CD14-positive monocyte (primary cell): ENCODE results near the gene ACVR1. TPM values are rescaled to one million over a fixed set of nuclear protein-coding genes. Genes with fewer than 3 reads are reported as not detected.

Experiments
- DNase-seq, 3 donors: peaks; one replicate each; pipeline ENCODE4 v3.0.0-alpha.2; 2011 to 2022
- H2AFZ ChIP-seq: 2 replicates; pipeline ENCODE4 v1.6.0; 2012; ENCODE audit warnings: mild to moderate bottlenecking, low read depth, low read length, inconsistent platforms; ENCODE audit not compliant: insufficient read depth, poor library complexity, severe bottlenecking
- H3K27ac ChIP-seq, 2 donors: 1 replicate in 1 of 2; 2 replicates in 1 of 2; pipeline ENCODE4 v1.5.1; 2012 to 2013; ENCODE audit warnings: low read length in 2 of 2, control low read depth in 1 of 2, inconsistent platforms in 1 of 2, low read depth in 1 of 2, mild to moderate bottlenecking in 1 of 2
- H3K27me3 ChIP-seq, 2 donors: one replicate each; pipeline versions ENCODE4 v1.6.0 to v1.6.1; 2011 to 2013; ENCODE audit warnings: low read length in 2 of 2; ENCODE audit not compliant: control insufficient read depth in 2 of 2, insufficient read depth in 2 of 2
- H3K36me3 ChIP-seq, 2 donors: replicated peaks in 1 of 2; 1 replicate in 1 of 2; 2 replicates in 1 of 2; pipeline versions ENCODE4 v1.5.1 to v1.6.1; 2012 to 2013; ENCODE audit warnings: low read length in 2 of 2, control low read depth in 1 of 2, inconsistent platforms in 1 of 2, mild to moderate bottlenecking in 1 of 2; ENCODE audit not compliant: insufficient read depth in 2 of 2, control insufficient read depth in 1 of 2
- H3K4me1 ChIP-seq, 2 donors: 1 replicate in 1 of 2; 2 replicates in 1 of 2; pipeline versions ENCODE4 v1.5.1 to v1.6.1; 2012 to 2013; ENCODE audit warnings: low read length in 2 of 2, control low read depth in 1 of 2, inconsistent platforms in 1 of 2, mild to moderate bottlenecking in 1 of 2, moderate library complexity in 1 of 2; ENCODE audit not compliant: insufficient read depth in 2 of 2, control insufficient read depth in 1 of 2
- H3K4me2 ChIP-seq: replicated peaks from 2 replicates; pipeline ENCODE3; 2012; ENCODE audit warnings: low read length, moderate library complexity, mild to moderate bottlenecking; ENCODE audit not compliant: poor library complexity, severe bottlenecking; ENCODE audit errors: extremely low read depth
- H3K4me3 ChIP-seq, 3 experiments: fragments of 200-600 bp in 1 of 3; sonication (generic) in 1 of 3; replicated peaks in 1 of 3; 1 replicate in 2 of 3; 2 replicates in 1 of 3; pipeline ENCODE4 v1.5.1; 2011 to 2013; ENCODE audit warnings: low read length in 3 of 3, mild to moderate bottlenecking in 3 of 3, control low read depth in 2 of 3, low read depth in 2 of 3, inconsistent platforms in 1 of 3, moderate library complexity in 1 of 3
- H3K79me2 ChIP-seq: 2 replicates; pipeline ENCODE4 v1.6.0; 2012; ENCODE audit warnings: mild to moderate bottlenecking, control low read depth, inconsistent platforms, low read length, moderate library complexity; ENCODE audit not compliant: insufficient read depth
- H3K9ac ChIP-seq: 2 replicates; pipeline ENCODE4 v1.6.0; 2017; ENCODE audit warnings: low read length, mild to moderate bottlenecking; ENCODE audit not compliant: insufficient read depth, poor library complexity, severe bottlenecking
- H3K9me3 ChIP-seq, 2 donors: replicated peaks in 1 of 2; 1 replicate in 1 of 2; 2 replicates in 1 of 2; pipeline versions ENCODE4 v1.5.1 to v1.6.1; 2012 to 2013; ENCODE audit warnings: low read length in 2 of 2, control low read depth in 1 of 2; ENCODE audit not compliant: control insufficient read depth in 1 of 2, insufficient read depth in 1 of 2
- H4K20me1 ChIP-seq: 2 replicates; pipeline ENCODE4 v1.6.0; 2012; ENCODE audit warnings: mild to moderate bottlenecking, low read length, control low read depth, moderate library complexity; ENCODE audit not compliant: insufficient read depth
- H3K27ac Mint-ChIP-seq, 7 donors: one replicate each; pipeline ENCODE4 v1.8.0; 2020; ENCODE audit warnings: mild to moderate bottlenecking in 7 of 7, mixed read lengths in 7 of 7, moderate library complexity in 6 of 7, inconsistent platforms in 2 of 7
- H3K27me3 Mint-ChIP-seq, 3 donors: one replicate each; pipeline ENCODE4 v1.8.0; 2021 to 2022; ENCODE audit warnings: low read depth in 3 of 3, mild to moderate bottlenecking in 3 of 3, mixed read lengths in 3 of 3, moderate library complexity in 3 of 3, inconsistent platforms in 1 of 3
- H3K36me3 Mint-ChIP-seq, 2 donors: one replicate each; pipeline ENCODE4 v1.8.0; 2020; ENCODE audit warnings: mixed read lengths in 2 of 2, inconsistent platforms in 1 of 2, mild to moderate bottlenecking in 1 of 2
- H3K4me1 Mint-ChIP-seq: one replicate; pipeline ENCODE4 v1.8.0; 2020; ENCODE audit warnings: mild to moderate bottlenecking, mixed read lengths
- H3K4me3 Mint-ChIP-seq, 2 donors: one replicate each; pipeline ENCODE4 v1.8.0; 2020; ENCODE audit warnings: mild to moderate bottlenecking in 2 of 2, mixed read lengths in 2 of 2, moderate library complexity in 1 of 2
- H3K9me3 Mint-ChIP-seq, 7 donors: one replicate each; pipeline ENCODE4 v1.8.0; 2020 to 2022; ENCODE audit warnings: mixed read lengths in 7 of 7, mild to moderate bottlenecking in 6 of 7, moderate library complexity in 6 of 7, inconsistent platforms in 2 of 7
- WGBS: methylation state at CpG from one replicate; pipeline ENCODE4 v1.1.5; 2013; ENCODE audit warnings: missing lambda C conversion rate; ENCODE audit not compliant: insufficient coverage; 5-methylcytosine and 5-hydroxymethylcytosine counted together
- intact Hi-C, 2 donors: fragments of 100-400 bp; cut with micrococcal nuclease; formaldehyde crosslinking; loops; one replicate each; pipeline versions ENCODE4 v1.15.0 to v1.15.1; 2023
- polyA plus RNA-seq, 3 donors: library from polyadenylated mRNA; depleted of rRNA in 1 of 3; unstranded in 2 of 3; stranded (reverse) in 1 of 3; fragments of 300-500 nt in 2 of 3; fragments of >200 nt in 1 of 3; fragmentation: Illumina TruSeq in 2 of 3; gene quantifications; 1 replicate in 2 of 3; 2 replicates in 1 of 3; pipeline ENCODE4 v1.2.3, GENCODE V29; 2012 to 2021
- TF ChIP-seq, protein P1 (sequence below): fragments of 200-600 bp; IDR thresholded peaks from one replicate; pipeline ENCODE4 v1.8.0; 2022; ENCODE audit warnings: antibody characterized with exemption, mild to moderate bottlenecking

ACVR1 gene
- polyA plus RNA-seq, 3 donors = 2.8 to 13.4 (median 4.9) TPM

GRCh38 chr2:157880927-157881326, 4.8 kb upstream of the ACVR1 start:
- peaks cover 0 to 2% (median 0%) of the 10 kb centered on the region in 7 donors for H3K9me3 Mint-ChIP-seq
- Histone ChIP-seq H2AFZ (no peak overlapping the region), H3K9me3 (no peaks in the 10 kb centered on the region), H3K27me3 (no peaks in the 10 kb centered on the region), H3K79me2 (no peaks in the 10 kb centered on the region), H3K4me2 (no peak overlapping the region), H3K4me3 (no peak overlapping the region), H3K9ac (no peak overlapping the region), H3K36me3 (no peaks in the 10 kb centered on the region), H4K20me1 (no peaks in the 10 kb centered on the region), H3K4me1 (peaks cover 5 to 9% of the 10 kb centered on the region in 2 donors), H3K27ac (no peak overlapping the region)
- peaks cover 3 to 8% (median 5%) of the 10 kb centered on the region in 3 donors for H3K27me3 Mint-ChIP-seq
- intact Hi-C loops = no loop called here
- TF ChIP-seq, protein P1, sequence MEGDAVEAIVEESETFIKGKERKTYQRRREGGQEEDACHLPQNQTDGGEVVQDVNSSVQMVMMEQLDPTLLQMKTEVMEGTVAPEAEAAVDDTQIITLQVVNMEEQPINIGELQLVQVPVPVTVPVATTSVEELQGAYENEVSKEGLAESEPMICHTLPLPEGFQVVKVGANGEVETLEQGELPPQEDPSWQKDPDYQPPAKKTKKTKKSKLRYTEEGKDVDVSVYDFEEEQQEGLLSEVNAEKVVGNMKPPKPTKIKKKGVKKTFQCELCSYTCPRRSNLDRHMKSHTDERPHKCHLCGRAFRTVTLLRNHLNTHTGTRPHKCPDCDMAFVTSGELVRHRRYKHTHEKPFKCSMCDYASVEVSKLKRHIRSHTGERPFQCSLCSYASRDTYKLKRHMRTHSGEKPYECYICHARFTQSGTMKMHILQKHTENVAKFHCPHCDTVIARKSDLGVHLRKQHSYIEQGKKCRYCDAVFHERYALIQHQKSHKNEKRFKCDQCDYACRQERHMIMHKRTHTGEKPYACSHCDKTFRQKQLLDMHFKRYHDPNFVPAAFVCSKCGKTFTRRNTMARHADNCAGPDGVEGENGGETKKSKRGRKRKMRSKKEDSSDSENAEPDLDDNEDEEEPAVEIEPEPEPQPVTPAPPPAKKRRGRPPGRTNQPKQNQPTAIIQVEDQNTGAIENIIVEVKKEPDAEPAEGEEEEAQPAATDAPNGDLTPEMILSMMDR = no peak
- H3K4me1 Mint-ChIP-seq = peaks cover 10% of the 10 kb centered on the region
- H3K27ac Mint-ChIP-seq = no peak overlapping the region
- 80% methylated on average over 1 of the region's 3 CpGs for WGBS
- H3K4me3 Mint-ChIP-seq = no peak overlapping the region
- H3K36me3 Mint-ChIP-seq = no peaks in the 10 kb centered on the region
- DNase-seq = no peak

DNA sequence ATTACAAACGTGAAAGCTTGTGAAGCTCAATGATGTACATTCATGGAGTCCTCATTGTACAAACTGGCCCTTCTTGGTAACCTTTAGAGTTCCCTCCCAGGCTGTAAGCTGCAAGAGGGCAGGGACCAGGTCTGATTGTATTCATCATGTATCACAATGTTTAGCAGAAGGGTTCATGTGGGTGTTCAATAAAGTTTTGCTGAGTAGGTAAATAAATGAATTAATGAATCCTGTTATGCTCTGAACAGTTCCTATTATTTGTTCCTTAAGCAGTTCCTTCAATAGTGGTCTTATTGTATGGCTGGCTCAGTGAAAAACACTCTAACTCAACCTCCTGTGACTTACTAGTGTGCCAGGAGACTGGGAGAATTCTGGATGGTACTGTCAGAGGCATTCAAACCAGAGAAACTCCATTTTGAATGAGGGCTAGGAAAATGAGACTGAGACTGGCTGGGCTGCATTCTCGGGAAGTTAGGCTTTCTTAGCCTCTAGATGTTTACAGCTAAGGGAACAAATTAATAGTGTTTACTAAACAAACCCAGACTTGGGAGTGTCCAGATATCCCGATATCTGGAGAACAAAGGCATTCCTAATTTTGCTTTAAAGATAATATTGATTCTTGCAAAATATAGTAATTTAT, 1.8 kb upstream of the ACVR1 start:
- H3K27me3 Mint-ChIP-seq = peaks cover 0 to 11% (median 2%) of the 10 kb centered on the region in 3 donors
- Histone ChIP-seq H3K9ac (no peak overlapping the region), H3K36me3 (no peaks in the 10 kb centered on the region), H3K4me3 (no peak overlapping the region), H3K9me3 (no peaks in the 10 kb centered on the region), H3K4me2 (no peak overlapping the region), H2AFZ (no peak overlapping the region), H3K79me2 (peaks cover 23% of the 10 kb centered on the region), H3K4me1 (peaks cover 16 to 22% of the 10 kb centered on the region in 2 donors), H3K27ac (no peak overlapping the region), H3K27me3 (no peaks in the 10 kb centered on the region), H4K20me1 (peaks cover 14% of the 10 kb centered on the region)
- intact Hi-C loops = no loop called here
- no peak overlapping the region for H3K4me3 Mint-ChIP-seq
- no peak for DNase-seq
- H3K27ac Mint-ChIP-seq = peak overlapping the region in 1 of 7 donors; percentile 60
- H3K4me1 Mint-ChIP-seq = peaks cover 31% of the 10 kb centered on the region
- H3K9me3 Mint-ChIP-seq = peaks cover 0 to 2% (median 0%) of the 10 kb centered on the region in 7 donors
- 100% methylated on average over 1 of the region's 3 CpGs for WGBS
- TF ChIP-seq, protein P1 = no peak
- peaks cover 0 to 4% of the 10 kb centered on the region in 2 donors for H3K36me3 Mint-ChIP-seq
